ENCODE measurements around the gene ACTN3.

DNA sequence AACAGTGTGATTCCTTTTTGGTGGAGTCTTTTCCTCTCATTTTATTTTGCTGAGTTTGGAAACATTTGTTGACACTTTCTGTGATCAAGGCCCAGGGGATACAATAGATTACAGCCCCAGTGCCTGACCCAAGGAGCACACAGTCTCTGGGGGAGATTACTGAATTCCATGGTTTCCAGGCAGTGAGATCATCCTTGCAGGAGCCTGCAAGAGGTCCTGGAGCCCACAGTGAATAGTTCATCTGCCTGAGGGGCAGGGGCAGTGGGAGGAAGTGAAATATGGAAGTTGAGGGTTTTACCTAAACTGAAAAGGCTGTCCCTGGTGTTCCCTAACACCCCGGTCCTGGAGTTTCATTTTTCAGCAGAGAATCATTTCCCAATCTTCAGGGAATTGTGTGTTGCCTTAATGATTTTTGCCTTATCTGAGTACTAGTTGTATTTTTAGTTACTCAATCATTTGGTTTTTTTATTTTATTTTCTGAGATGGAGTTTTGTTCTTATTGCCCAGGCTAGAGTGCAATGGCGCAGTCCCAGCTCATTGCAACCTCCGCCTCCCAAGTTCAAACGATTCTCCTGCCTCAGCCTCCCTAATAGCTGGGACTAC is 54.0 kb downstream of the ACTN3 start:
- TF ChIP-seq CTCF (conservative IDR thresholded peaks at IDR 0.05), result no peak
- TF ChIP-seq ZFX (IDR thresholded peaks at IDR 0.05), result no peak
